Muscle of leg (tissue), 16 donors: ENCODE results near the gene SCIMP. TPM values are rescaled to one million over a fixed set of nuclear protein-coding genes. Genes with fewer than 3 reads are reported as not detected.

ENCODE experiments used
- DNase-seq: peaks from one replicate; pipeline ENCODE4 v3.0.0; 2013
- H3K27ac ChIP-seq: one replicate; pipeline ENCODE4 v1.5.1; 2013; ENCODE audit warnings: mild to moderate bottlenecking, low read length, control low read depth
- H3K27me3 ChIP-seq: one replicate; pipeline ENCODE4 v1.6.1; 2013; ENCODE audit warnings: low read length; ENCODE audit not compliant: control insufficient read depth, insufficient read depth
- H3K36me3 ChIP-seq: one replicate; pipeline ENCODE4 v1.6.1; 2013; ENCODE audit warnings: low read length; ENCODE audit not compliant: control insufficient read depth, insufficient read depth
- H3K4me1 ChIP-seq: one replicate; pipeline ENCODE4 v1.6.1; 2013; ENCODE audit warnings: low read length; ENCODE audit not compliant: control insufficient read depth, insufficient read depth
- H3K4me3 ChIP-seq: one replicate; pipeline ENCODE4 v1.5.1; 2013; ENCODE audit warnings: low read length, control low read depth
- H3K9me3 ChIP-seq: replicated peaks from 2 replicates; pipeline ENCODE4 v1.6.1; 2013; ENCODE audit warnings: low read depth, low read length; ENCODE audit not compliant: control insufficient read depth
- WGBS: methylation state at CpG from one replicate; pipeline ENCODE4 v1.1.5; 2013; ENCODE audit warnings: missing lambda C conversion rate; ENCODE audit not compliant: insufficient coverage; 5-methylcytosine and 5-hydroxymethylcytosine counted together
- long read RNA-seq, 11 donors: transcript quantifications; one replicate each; lab custom pipeline, GENCODE V29; 2026
- polyA plus RNA-seq, 8 donors: library from polyadenylated mRNA; unstranded; fragments of 120-200 nt; gene quantifications; one replicate each; pipeline versions ENCODE4 v1.2.1 to v1.2.3, GENCODE V29; 2013; ENCODE audit warnings: inconsistent platforms in 1 of 8, low replicate concordance in 1 of 8; ENCODE audit not compliant: insufficient read length in 8 of 8, insufficient read depth in 1 of 8
- total RNA-seq: library from RNA; stranded (reverse); fragments of 120-200 nt; gene quantifications from one replicate; pipeline ENCODE4 v1.2.4, GENCODE V29; 2013

The SCIMP gene
- total RNA-seq (0.89 TPM), polyA plus RNA-seq (1 to 10 TPM in 7 of 8 donors, under 1 TPM in 1; 0.93 to 1.9 (median 1.2) TPM)
- long read RNA-seq, donor 1 = 0 reads
- long read RNA-seq, donor 2 = 0 reads
- long read RNA-seq, donor 3 = 0 reads
- long read RNA-seq, donor 4, partial matches to known transcripts = 19 of 19 reads
- long read RNA-seq, donor 4, other reads (novel, unspliced or antisense) = 0 of 19 reads
- long read RNA-seq, donor 5 = 0 reads
- long read RNA-seq, donor 6 = 0 reads
- long read RNA-seq, donor 7 = 0 reads
- long read RNA-seq, donor 8 = 0 reads
- long read RNA-seq, donor 9, partial matches to known transcripts = 0 of 1 reads
- long read RNA-seq, donor 9, other reads (novel, unspliced or antisense) = 0 of 1 reads
- long read RNA-seq, donor 10, partial matches to known transcripts = 0 of 1 reads
- long read RNA-seq, donor 10, other reads (novel, unspliced or antisense) = 0 of 1 reads
- long read RNA-seq, donor 11 = 0 reads

DNA sequence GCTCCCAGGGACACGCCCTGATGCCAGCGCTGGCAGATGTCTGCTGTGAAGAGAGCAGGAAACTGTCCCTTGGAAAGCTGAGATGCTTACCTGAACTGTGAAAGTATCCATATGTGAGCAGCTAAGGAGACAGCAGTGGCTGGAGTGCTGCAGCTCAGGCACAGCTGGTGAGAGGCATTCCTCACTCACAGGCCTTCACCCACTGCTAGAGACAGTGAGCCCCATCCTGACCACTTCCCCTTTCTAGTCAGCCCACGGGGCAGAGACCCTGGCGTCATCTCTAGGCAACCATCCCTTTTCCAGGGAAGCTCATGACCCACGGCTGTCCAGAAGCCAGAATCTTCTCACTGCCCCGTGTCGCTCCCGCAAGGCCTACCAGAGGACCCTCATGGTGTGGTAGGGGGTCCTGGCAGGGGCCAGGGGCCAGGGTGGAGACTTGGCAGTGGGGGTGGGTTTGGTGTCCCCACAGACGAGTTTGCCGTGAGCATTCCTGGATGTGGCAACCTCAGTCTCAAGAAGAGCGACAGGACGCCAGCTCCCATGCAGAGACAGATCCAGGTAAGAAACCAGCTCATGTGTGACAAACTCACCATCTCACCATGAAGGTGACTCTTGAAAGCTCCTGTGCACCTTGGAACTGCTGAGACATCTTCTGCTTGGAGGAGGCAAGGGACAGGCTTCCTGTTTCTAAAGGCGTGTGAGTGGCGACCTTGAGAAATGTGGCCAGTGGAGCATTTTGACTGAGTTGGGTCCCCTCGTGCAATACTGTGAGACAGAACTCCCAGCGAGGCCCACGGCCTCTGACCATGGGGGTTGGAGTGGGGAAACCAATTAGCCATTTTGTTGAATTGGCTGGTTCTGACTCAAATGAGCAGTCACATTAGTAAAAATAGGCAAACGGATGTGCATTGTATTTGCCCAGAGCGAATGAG is at the start of gene SCIMP:
SCIMP (minus strand) TSS at position 216 of the 932 bp plus-strand sequence; CDS start at position 111, 105 bp downstream.
- WGBS = 85% methylated on average over 11 of the region's 19 CpGs
- Histone ChIP-seq H3K9me3 (no peaks in the 10 kb centered on the region), H3K4me3 (peak within 1 kb of the TSS; percentile 15), H3K27me3 (no peaks in the 10 kb centered on the region), H3K4me1 (no peaks in the 10 kb centered on the region), H3K27ac (no peak within 1 kb of the TSS), H3K36me3 (peaks cover 14% of the 10 kb centered on the region)
- peak; percentile 69 for DNase-seq

DNA sequence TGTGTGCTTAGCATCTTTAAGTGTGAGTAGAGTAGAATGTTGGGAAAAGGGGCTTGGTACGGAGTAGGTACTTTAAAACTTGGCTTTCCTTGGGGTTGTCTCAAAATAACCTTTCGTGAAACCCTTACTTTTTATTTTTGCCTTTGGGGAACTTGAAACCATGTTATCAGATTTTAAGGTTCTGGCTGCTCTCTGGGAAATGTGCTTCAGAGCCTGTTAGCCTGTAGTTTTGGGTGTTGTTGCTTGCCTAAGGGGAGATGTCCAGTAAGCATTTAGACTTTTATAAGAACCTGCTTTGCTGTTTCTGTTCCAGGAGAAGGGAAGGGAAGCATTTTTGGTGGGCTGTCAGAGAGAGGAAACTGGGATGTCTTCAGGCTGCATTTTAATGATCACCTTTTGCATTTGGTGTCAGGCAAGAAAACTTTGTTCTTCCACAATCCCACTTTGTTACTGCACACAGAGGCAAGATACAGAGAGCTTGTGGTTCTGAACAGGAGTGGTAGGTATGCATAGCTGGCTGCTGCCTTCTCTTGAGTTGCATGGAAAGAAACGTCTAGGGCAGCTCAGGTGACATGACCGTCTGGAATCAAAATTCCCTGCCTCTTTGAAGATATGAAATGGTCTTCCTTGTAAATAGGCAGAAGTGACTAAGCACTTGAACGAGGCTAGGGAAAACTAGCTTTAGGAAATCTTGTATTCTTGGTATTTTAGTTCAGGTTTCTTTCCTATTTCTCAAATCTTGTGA is 49.1 kb upstream of the SCIMP start:
- Histone ChIP-seq H3K27me3 (no peaks in the 10 kb centered on the region), H3K9me3 (no peaks in the 10 kb centered on the region), H3K36me3 (peaks cover 6% of the 10 kb centered on the region), H3K27ac (no peak overlapping the region), H3K4me1 (peaks cover 11% of the 10 kb centered on the region), H3K4me3 (no peak overlapping the region)
- 27% methylated on average over 2 of the region's 5 CpGs for WGBS
- peak; percentile 17 for DNase-seq

DNA sequence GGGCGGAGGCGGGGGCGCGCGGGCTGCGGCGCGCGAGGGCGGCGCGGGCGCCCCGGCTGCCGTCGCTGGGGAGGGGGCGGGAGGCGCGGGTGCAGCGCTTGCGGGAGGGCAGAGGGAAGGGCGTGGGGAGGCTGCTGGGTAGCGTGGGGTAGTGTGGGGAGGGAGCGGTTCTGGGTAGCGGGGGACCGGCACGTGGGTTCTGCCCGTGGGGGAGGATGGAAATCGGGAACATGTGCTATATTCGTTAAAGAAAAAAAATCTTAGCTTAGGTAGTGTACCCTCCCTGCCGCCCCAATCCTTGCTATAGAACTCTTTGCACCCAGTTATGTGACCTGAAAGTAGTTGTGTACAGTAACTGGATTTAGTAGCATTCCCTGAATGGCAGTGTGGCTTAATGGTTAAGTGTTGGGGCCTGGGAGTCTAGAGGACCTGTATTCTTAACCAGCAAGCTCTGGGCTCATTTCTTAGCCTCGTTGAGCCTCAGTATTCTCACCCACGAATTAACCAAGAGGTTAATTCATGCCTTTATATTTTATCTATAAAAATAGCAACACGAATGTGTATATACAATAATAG is 48.1 kb upstream of the SCIMP start:
- Histone ChIP-seq H3K4me1 (peaks cover 11% of the 10 kb centered on the region), H3K36me3 (peaks cover 3% of the 10 kb centered on the region), H3K4me3 (peak overlapping the region; percentile 61), H3K27ac (peak overlapping the region; percentile 65), H3K27me3 (no peaks in the 10 kb centered on the region), H3K9me3 (no peaks in the 10 kb centered on the region)
- DNase-seq = no peak
- WGBS = 0% methylated on average over 17 of the region's 34 CpGs

DNA sequence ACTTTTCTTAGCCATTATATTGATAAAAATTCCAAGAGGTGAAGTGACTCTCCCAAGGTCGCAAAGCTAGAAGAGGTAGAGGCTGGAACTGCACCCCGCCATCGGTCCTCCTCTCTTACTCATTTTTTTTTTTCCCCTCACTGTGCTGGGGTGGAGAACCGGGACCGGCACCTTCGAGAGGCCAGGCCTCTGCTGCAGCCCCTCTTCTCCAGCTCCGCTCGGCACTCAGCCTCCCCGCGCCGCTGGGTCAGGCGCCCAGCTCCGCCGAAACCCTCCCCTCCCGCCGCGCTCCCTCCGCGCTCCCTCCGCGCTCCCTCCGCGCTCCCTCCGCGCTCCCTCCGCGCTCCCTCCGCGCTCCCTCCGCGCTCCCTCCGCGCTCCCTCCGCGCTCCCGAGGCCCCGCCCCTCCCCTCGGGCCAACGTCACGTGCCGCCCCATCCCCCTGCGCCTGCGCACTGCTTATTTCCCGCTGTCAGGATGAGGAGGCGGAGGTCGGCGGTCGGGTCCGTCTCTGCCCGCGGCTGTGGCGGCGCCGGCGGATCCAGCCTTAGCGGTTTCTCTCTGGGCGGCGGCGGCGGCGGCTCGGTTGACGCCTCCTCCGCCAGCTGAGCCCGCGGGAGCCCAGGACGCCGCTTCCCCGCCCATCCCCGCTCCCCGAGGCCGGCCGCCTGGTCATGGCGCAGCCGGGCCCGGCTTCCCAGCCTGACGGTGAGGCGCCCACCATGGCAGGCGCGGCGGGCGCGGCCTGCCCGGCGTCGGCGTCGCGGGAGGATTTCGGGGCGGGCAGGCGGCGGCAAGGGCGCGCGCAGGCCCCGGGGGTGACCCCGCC is 47.4 kb upstream of the SCIMP start, which contains the start of gene RABEP1:
RABEP1 (plus strand) TSS at position 471 of the 828 bp plus-strand sequence; CDS start at position 674, 203 bp downstream.
- Histone ChIP-seq H3K4me1 (peaks cover 11% of the 10 kb centered on the region), H3K36me3 (peaks cover 3% of the 10 kb centered on the region), H3K27me3 (no peaks in the 10 kb centered on the region), H3K9me3 (no peaks in the 10 kb centered on the region), H3K27ac (peak within 1 kb of the TSS; percentile 65), H3K4me3 (peak within 1 kb of the TSS; percentile 61)
- DNase-seq = peak; percentile 96
- under 1% methylated on average over 91 of the region's 98 CpGs for WGBS

DNA sequence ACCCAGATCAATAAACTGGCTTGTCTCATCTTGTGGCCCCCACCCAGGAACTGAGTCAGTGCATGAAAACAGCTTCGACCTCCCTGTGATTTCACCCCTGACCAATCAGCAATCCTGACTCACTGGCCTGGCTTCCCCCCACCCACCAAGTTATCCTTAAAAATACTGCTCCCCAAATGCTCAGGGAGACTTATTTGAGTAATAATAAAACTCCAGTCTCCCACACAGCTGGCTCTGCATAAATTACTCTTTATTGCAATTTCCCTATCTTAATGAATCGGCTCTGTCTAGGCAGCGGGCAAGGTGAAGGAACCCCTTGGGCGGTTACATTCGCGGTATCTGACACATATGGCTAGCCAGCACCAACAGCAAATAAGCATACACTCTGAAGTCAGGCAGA is 37.7 kb upstream of the SCIMP start:
- Histone ChIP-seq H3K27me3 (no peaks in the 10 kb centered on the region), H3K36me3 (no peaks in the 10 kb centered on the region), H3K9me3 (no peaks in the 10 kb centered on the region), H3K27ac (no peak overlapping the region), H3K4me1 (no peaks in the 10 kb centered on the region), H3K4me3 (no peak overlapping the region)
- 84% methylated on average over 2 of the region's 6 CpGs for WGBS
- DNase-seq = no peak

DNA sequence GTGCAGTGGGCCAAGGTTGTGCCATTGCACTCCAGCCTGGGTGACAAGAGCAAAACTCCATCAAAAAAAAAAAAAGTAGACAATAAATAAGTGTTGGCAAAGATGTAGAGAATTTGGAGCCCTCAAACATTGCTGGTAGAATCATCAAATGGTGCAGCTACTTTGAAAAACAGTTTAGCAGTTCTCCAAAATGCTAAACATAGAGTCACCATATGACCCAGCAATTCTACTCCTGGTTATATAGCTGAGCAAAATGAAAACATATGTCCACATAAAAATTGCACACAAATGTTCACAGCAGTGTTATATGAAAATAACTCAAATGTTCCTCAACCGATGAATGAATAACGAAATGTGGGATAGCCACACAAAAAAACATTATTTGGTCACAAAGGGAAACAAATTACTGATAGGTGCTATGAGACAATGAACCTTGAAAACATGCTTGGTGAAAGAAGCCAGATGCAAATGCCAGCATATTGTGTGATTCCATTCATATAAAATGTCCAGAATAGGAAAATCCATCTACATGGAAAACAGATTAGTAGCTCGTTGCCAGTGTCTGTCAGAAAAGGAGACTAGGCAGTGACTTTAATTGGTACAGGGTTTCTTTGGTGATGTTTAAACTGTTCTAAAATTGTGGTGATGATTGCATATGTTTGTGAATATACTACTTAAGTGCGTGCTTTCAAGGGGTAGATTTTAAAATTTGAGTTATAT is 34.7 kb upstream of the SCIMP start:
- DNase-seq = peak; percentile 69
- Histone ChIP-seq H3K36me3 (no peaks in the 10 kb centered on the region), H3K4me1 (no peaks in the 10 kb centered on the region), H3K9me3 (no peaks in the 10 kb centered on the region), H3K4me3 (no peak overlapping the region), H3K27ac (no peak overlapping the region), H3K27me3 (no peaks in the 10 kb centered on the region)
- WGBS = no CpG with 5 or more reads among the region's 4 CpGs

DNA sequence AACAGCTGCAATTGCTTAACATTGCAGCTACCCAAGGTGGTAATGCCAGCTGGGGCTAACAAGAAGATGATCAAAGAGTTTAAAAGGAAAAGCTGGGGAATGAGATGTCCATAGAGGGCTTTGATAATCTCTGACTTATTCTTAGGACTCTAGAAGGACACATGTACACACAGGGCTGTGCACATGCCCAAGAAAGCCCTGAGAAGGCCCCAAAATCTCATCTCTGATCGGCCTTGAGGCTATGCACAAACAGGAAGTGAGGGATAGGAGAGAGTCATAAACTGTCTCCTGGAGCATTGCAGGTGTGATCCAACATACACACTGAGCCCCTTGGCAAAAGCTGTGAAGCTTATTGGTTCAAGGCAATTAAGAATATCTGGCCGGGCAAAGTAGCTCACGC is 30.2 kb upstream of the SCIMP start:
- 0% methylated on average over 1 of the region's 3 CpGs for WGBS
- Histone ChIP-seq H3K4me1 (no peaks in the 10 kb centered on the region), H3K27ac (no peak overlapping the region), H3K4me3 (no peak overlapping the region), H3K27me3 (no peaks in the 10 kb centered on the region), H3K36me3 (no peaks in the 10 kb centered on the region), H3K9me3 (no peaks in the 10 kb centered on the region)
- DNase-seq = no peak

DNA sequence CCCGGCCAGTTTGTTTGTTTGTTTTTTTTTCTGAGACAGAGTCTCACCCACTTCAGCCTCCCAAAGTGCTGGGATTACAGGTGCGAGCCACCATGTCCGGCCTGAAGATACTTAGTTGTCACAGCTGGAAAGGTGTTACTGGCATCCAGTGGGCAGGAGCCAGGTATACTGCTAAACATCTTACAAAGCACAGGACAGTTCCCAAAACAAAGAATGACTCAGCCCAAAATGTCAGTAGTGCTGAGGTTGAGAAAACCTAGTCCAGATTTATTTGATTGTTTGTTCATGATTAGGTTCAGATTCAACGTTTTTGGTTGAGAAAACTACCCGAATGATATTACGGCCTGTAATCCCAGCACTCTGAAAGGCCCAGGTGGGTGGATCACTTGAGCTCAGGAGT is 28.8 kb upstream of the SCIMP start:
- Histone ChIP-seq H3K4me3 (no peak overlapping the region), H3K9me3 (no peaks in the 10 kb centered on the region), H3K27ac (no peak overlapping the region), H3K36me3 (no peaks in the 10 kb centered on the region), H3K4me1 (no peaks in the 10 kb centered on the region), H3K27me3 (no peaks in the 10 kb centered on the region)
- no peak for DNase-seq
- WGBS = no CpG with 5 or more reads among the region's 6 CpGs
